Measurements from ENCODE around the gene LASP1.

LASP1 gene

GRCh38 chr17:38916771-38917170, 46.9 kb downstream of the LASP1 start:
- no peak for DNase-seq (ENCODE audit: low read depth)
- no peak overlapping the region for H3K4me3 ChIP-seq (ENCODE audit: control insufficient read depth, low read depth, low read length)
- no peak for TF ChIP-seq CTCF (IDR thresholded peaks at IDR 0.05; ENCODE audit: control insufficient read depth, insufficient read depth, low read depth, low read length, missing control alignments)

GRCh38 chr17:38917259-38917658, 47.4 kb downstream of the LASP1 start:
- TF ChIP-seq CTCF (IDR thresholded peaks at IDR 0.05; ENCODE audit: control insufficient read depth, insufficient read depth, low read depth, low read length, missing control alignments) = no peak
- DNase-seq (ENCODE audit: low read depth) = no peak
- no peak overlapping the region for H3K4me3 ChIP-seq (ENCODE audit: control insufficient read depth, low read depth, low read length)

DNA sequence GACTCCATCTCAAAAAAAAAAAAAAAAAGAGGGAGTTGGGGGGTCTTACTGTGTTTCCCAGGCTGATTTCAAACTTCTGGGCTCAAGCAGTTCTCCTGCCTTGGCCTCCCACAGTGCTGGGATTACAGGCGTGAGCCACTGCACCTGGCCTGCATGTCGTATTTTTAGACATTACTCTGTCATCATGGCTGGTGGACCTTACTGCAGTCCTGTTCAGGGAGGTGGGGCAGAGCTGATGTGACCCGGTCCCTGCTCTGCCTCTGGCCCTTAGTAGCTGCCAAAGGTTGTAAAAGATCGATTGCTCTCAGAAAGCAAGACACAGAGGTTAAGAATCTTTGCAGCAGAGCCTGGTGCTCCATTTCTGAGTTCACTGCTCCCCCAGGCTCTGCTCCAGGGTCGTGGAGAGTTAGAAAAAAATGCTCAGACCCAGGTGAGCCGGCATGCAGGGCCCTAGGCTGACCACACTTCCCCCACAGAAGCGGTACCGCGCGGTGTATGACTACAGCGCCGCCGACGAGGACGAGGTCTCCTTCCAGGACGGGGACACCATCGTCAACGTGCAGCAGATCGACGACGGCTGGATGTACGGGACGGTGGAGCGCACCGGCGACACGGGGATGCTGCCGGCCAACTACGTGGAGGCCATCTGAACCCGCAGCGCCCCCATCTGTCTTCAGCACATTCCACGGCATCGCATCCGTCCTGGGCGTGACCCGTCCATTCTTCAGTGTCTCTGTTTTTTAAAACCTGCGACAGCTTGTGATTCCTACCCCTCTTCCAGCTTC, 48.5 kb downstream of the LASP1 start:
- TF ChIP-seq CTCF (IDR thresholded peaks at IDR 0.05; ENCODE audit: control insufficient read depth, insufficient read depth, low read depth, low read length, missing control alignments) = no peak
- DNase-seq (ENCODE audit: low read depth) = no peak
- no peak overlapping the region for H3K4me3 ChIP-seq (ENCODE audit: control insufficient read depth, low read depth, low read length)

- TF ChIP-seq CTCF (IDR thresholded peaks at IDR 0.05; ENCODE audit: control insufficient read depth, insufficient read depth, low read depth, low read length, missing control alignments) = no peak
- DNase-seq (ENCODE audit: low read depth) = no peak
- H3K4me3 ChIP-seq (ENCODE audit: control insufficient read depth, low read depth, low read length) = no peak overlapping the region
These were observed 49.1 kb downstream of the LASP1 start for GRCh38 chr17:38918916-38919315.

DNA sequence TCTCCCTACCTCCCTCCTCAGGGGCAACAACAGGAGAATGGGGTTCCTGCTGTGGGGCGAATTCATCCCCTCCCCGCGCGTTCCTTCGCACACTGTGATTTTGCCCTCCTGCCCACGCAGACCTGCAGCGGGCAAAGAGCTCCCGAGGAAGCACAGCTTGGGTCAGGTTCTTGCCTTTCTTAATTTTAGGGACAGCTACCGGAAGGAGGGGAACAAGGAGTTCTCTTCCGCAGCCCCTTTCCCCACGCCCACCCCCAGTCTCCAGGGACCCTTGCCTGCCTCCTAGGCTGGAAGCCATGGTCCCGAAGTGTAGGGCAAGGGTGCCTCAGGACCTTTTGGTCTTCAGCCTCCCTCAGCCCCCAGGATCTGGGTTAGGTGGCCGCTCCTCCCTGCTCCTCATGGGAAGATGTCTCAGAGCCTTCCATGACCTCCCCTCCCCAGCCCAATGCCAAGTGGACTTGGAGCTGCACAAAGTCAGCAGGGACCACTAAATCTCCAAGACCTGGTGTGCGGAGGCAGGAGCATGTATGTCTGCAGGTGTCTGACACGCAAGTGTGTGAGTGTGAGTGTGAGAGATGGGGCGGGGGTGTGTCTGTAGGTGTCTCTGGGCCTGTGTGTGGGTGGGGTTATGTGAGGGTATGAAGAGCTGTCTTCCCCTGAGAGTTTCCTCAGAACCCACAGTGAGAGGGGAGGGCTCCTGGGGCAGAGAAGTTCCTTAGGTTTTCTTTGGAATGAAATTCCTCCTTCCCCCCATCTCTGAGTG, 49.6 kb downstream of the LASP1 start:
- no peak overlapping the region for H3K4me3 ChIP-seq (ENCODE audit: control insufficient read depth, low read depth, low read length)
- DNase-seq (ENCODE audit: low read depth) = no peak
- no peak for TF ChIP-seq CTCF (IDR thresholded peaks at IDR 0.05; ENCODE audit: control insufficient read depth, insufficient read depth, low read depth, low read length, missing control alignments)

- H3K4me3 ChIP-seq (ENCODE audit: control insufficient read depth, low read depth, low read length) = no peak overlapping the region
- no peak for DNase-seq (ENCODE audit: low read depth)
- no peak for TF ChIP-seq CTCF (IDR thresholded peaks at IDR 0.05; ENCODE audit: control insufficient read depth, insufficient read depth, low read depth, low read length, missing control alignments)
These were observed 50.8 kb downstream of the LASP1 start for GRCh38 chr17:38920374-38921291.
